Sigmoid colon (tissue), 7 donors: ENCODE measurements around the gene AMIGO2. TPM values are rescaled to one million over a fixed set of nuclear protein-coding genes. Genes with fewer than 3 reads are reported as not detected.

Experiments
- DNase-seq: peaks from one replicate; pipeline ENCODE4 v3.0.0-alpha.2; 2019
- H3K27ac ChIP-seq, 4 donors: fragments of 200-600 bp; sonication (generic); one replicate each; pipeline ENCODE4 v1.5.1; 2016 to 2019; ENCODE audit warnings: mild to moderate bottlenecking in 1 of 4
- H3K27me3 ChIP-seq, 3 donors: fragments of 200-600 bp; sonication (generic); one replicate each; pipeline ENCODE4 v1.5.1; 2019; ENCODE audit warnings: mild to moderate bottlenecking in 1 of 3
- H3K36me3 ChIP-seq, 4 donors: fragments of 200-600 bp; sonication (generic); one replicate each; pipeline ENCODE4 v1.5.1; 2016 to 2019
- H3K4me1 ChIP-seq, 4 donors: fragments of 200-600 bp; sonication (generic); one replicate each; pipeline ENCODE4 v1.5.1; 2017 to 2019
- H3K4me3 ChIP-seq, 4 donors: fragments of 200-600 bp; sonication (generic); one replicate each; pipeline ENCODE4 v1.5.1; 2017 to 2019; ENCODE audit warnings: mild to moderate bottlenecking in 2 of 4, moderate library complexity in 1 of 4
- H3K9me3 ChIP-seq, 4 donors: fragments of 200-600 bp in 3 of 4; sonication (generic) in 3 of 4; one replicate each; pipeline versions ENCODE4 v1.5.1 to v1.6.1; 2013 to 2019
- EP300 ChIP-seq, 4 donors: sonication (generic); formaldehyde crosslinking; IDR thresholded peaks; one replicate each; pipeline ENCODE4 v1.6.1; 2017; ENCODE audit warnings: antibody characterized with exemption in 4 of 4
- POLR2A ChIP-seq, 2 donors: fragments of 450-650 bp; IDR thresholded peaks; one replicate each; pipeline ENCODE4 v1.6.1; 2016; ENCODE audit warnings: antibody characterized with exemption in 2 of 2, mild to moderate bottlenecking in 2 of 2, moderate library complexity in 2 of 2
- POLR2AphosphoS5 ChIP-seq, 4 donors: sonication (generic); formaldehyde crosslinking; IDR thresholded peaks; one replicate each; pipeline ENCODE4 v1.6.1; 2017; ENCODE audit warnings: antibody characterized with exemption in 4 of 4
- WGBS, 2 donors: extraction: QIAGEN DNeasy Blood & Tissue Kit; methylation state at CpG; one replicate each; pipeline ENCODE4 v1.1.7; 2013; 5-methylcytosine and 5-hydroxymethylcytosine counted together
- intact Hi-C: fragments of 100-400 bp; cut with DNase I; formaldehyde crosslinking; loops from one replicate; pipeline ENCODE4 v1.15.1; 2023
- polyA plus RNA-seq, 3 donors: library from polyadenylated mRNA; stranded (reverse); fragments of 200-250 nt; gene quantifications; one replicate each; pipeline ENCODE4 v1.2.3, GENCODE V29; 2013
- total RNA-seq, 4 donors: library from RNA; depleted of rRNA; stranded (reverse); fragments of >200 nt; gene quantifications; one replicate each; pipeline ENCODE4 v1.1.0, GENCODE V29; 2016
- TF ChIP-seq, protein P1 (sequence below), 4 experiments: fragments of 450-650 bp in 3 of 4; fragments of 200-600 bp in 1 of 4; IDR thresholded peaks; one replicate each; pipeline ENCODE4 v1.5.1; 2016 to 2019; ENCODE audit warnings: antibody characterized with exemption in 4 of 4, mild to moderate bottlenecking in 3 of 4, moderate library complexity in 2 of 4
- donor health status: healthy with polysubstance abuse.
- donor health status: Bipolar disorder and iron deficiency.
- donor health status: healthy.

The AMIGO2 gene
- total and polyA plus RNA-seq, 7 donors, result 0.46 to 68.1 (median 33.2) TPM

GRCh38 chr12:47033789-47034555, 45.8 kb downstream of the AMIGO2 start:
- no peaks in the 10 kb centered on the region for H3K9me3 ChIP-seq
- WGBS, 2 donors, result 81 to 87% methylated on average over 5 of the region's 5 CpGs
- H3K27ac ChIP-seq, result peak overlapping the region in 3 of 4 donors; percentile 39 to 65 (median 64)
- no peaks in the 10 kb centered on the region for H3K27me3 ChIP-seq
- no peak overlapping the region for H3K4me3 ChIP-seq
- H3K36me3 ChIP-seq, result no peaks in the 10 kb centered on the region
- no peak for DNase-seq
- peaks cover 0 to 25% (median 23%) of the 10 kb centered on the region in 4 donors for H3K4me1 ChIP-seq
- TF ChIP-seq POLR2AphosphoS5 (IDR thresholded peaks at IDR 0.05) (no peak), EP300 (IDR thresholded peaks at IDR 0.05) (no peak), POLR2A (IDR thresholded peaks at IDR 0.05) (no peak)
- TF ChIP-seq, protein P1, sequence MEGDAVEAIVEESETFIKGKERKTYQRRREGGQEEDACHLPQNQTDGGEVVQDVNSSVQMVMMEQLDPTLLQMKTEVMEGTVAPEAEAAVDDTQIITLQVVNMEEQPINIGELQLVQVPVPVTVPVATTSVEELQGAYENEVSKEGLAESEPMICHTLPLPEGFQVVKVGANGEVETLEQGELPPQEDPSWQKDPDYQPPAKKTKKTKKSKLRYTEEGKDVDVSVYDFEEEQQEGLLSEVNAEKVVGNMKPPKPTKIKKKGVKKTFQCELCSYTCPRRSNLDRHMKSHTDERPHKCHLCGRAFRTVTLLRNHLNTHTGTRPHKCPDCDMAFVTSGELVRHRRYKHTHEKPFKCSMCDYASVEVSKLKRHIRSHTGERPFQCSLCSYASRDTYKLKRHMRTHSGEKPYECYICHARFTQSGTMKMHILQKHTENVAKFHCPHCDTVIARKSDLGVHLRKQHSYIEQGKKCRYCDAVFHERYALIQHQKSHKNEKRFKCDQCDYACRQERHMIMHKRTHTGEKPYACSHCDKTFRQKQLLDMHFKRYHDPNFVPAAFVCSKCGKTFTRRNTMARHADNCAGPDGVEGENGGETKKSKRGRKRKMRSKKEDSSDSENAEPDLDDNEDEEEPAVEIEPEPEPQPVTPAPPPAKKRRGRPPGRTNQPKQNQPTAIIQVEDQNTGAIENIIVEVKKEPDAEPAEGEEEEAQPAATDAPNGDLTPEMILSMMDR (IDR thresholded peaks at IDR 0.05), result no peak
- intact Hi-C loops, result loop anchor here (2.0 to 10.0 kb wide), 5 partner anchors 33 to 653 kb away; no protein-coding TSS in a partner anchor

- H3K27ac ChIP-seq, result peak overlapping the region in 3 of 4 donors; percentile 39 to 65 (median 64)
- no peaks in the 10 kb centered on the region for H3K27me3 ChIP-seq
- 53 to 77% methylated on average over 5 of the region's 5 CpGs for WGBS, 2 donors
- TF ChIP-seq POLR2AphosphoS5 (IDR thresholded peaks at IDR 0.05) (peak in 3 of 4 donors; percentile 47 to 58 (median 48)), EP300 (IDR thresholded peaks at IDR 0.05) (peak in 2 of 4 donors; percentile 37 to 77)
- TF ChIP-seq, protein P1 (IDR thresholded peaks at IDR 0.05), result no peak
- intact Hi-C loops, result loop anchor here (2.0 to 10.0 kb wide), 5 partner anchors 34 to 654 kb away; no protein-coding TSS in a partner anchor
- peak; percentile 82 for DNase-seq
- H3K36me3 ChIP-seq, result no peaks in the 10 kb centered on the region
- peaks cover 0 to 25% (median 23%) of the 10 kb centered on the region in 4 donors for H3K4me1 ChIP-seq
- no peak overlapping the region for H3K4me3 ChIP-seq
- H3K9me3 ChIP-seq, result no peaks in the 10 kb centered on the region
Measured at GRCh38 chr12:47033081-47033480, 46.7 kb downstream of the AMIGO2 start.

DNA sequence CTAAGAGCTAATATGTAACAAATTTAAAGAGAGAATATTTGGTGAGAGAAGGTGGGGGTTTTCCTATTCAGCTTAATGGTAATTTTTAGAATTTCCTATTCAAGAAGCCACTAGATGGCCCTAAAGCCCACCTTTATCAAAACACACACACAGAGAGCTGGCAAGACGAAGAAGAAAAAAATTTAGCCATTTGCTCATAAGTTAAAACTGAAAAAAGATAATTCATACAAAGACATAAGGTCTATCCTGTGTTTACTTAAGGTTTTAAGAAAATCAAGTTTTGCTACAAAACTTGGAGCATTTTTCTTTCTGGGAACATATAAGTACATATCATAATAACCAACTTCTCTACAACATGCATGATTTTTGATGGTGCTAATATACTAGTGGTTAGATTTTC, 47.1 kb downstream of the AMIGO2 start:
- H3K36me3 ChIP-seq, result no peaks in the 10 kb centered on the region
- peak overlapping the region in 3 of 4 donors; percentile 39 to 65 (median 64) for H3K27ac ChIP-seq
- TF ChIP-seq POLR2A (IDR thresholded peaks at IDR 0.05), result no peak
- TF ChIP-seq, protein P1 (IDR thresholded peaks at IDR 0.05), result peak; percentile 46 to 55 (median 51)
- no peaks in the 10 kb centered on the region for H3K27me3 ChIP-seq
- peaks cover 0 to 25% (median 23%) of the 10 kb centered on the region in 4 donors for H3K4me1 ChIP-seq
- no peak overlapping the region for H3K4me3 ChIP-seq
- 2 to 3% methylated on average over 1 of the region's 1 CpG for WGBS, 2 donors
- H3K9me3 ChIP-seq, result no peaks in the 10 kb centered on the region
- intact Hi-C loops, result loop anchor here (2.0 to 10.0 kb wide), 5 partner anchors 35 to 654 kb away; no protein-coding TSS in a partner anchor
- DNase-seq, result no peak

GRCh38 chr12:47029903-47030302, 49.9 kb downstream of the AMIGO2 start:
- DNase-seq, result no peak
- no peak overlapping the region for H3K4me3 ChIP-seq
- H3K36me3 ChIP-seq, result no peaks in the 10 kb centered on the region
- TF ChIP-seq, protein P1 (IDR thresholded peaks at IDR 0.05), result no peak
- TF ChIP-seq POLR2AphosphoS5 (IDR thresholded peaks at IDR 0.05), result no peak
- no peak for TF ChIP-seq POLR2A (IDR thresholded peaks at IDR 0.05)
- no peak for TF ChIP-seq EP300 (IDR thresholded peaks at IDR 0.05)
- H3K4me1 ChIP-seq, result peaks cover 0 to 23% (median 21%) of the 10 kb centered on the region in 4 donors
- intact Hi-C loops, result loop anchor here (5.0 to 10.0 kb wide), 3 partner anchors 37 to 277 kb away; no protein-coding TSS in a partner anchor
- WGBS, 2 donors, result 90 to 93% methylated on average over 2 of the region's 2 CpGs
- no peaks in the 10 kb centered on the region for H3K27me3 ChIP-seq
- no peak overlapping the region for H3K27ac ChIP-seq
- no peaks in the 10 kb centered on the region for H3K9me3 ChIP-seq
